Uterus (tissue), 2 donors: ENCODE data around the gene STK39.

Experiments
- CTCF ChIP-seq, 4 experiments: fragments of 200-600 bp in 2 of 4; fragments of 450-650 bp in 2 of 4; sonication (generic) in 2 of 4; IDR thresholded peaks; one replicate each; pipeline ENCODE4 v1.5.1; 2016 to 2019; ENCODE audit warnings: antibody characterized with exemption in 4 of 4, mild to moderate bottlenecking in 2 of 4, moderate library complexity in 1 of 4
- POLR2A ChIP-seq, 2 donors: fragments of 450-650 bp; IDR thresholded peaks; one replicate each; pipeline ENCODE4 v1.6.1; 2016; ENCODE audit warnings: antibody characterized with exemption in 2 of 2, mild to moderate bottlenecking in 1 of 2, moderate library complexity in 1 of 2

- TF ChIP-seq CTCF (IDR thresholded peaks at IDR 0.05): no peak
- TF ChIP-seq POLR2A (IDR thresholded peaks at IDR 0.05): no peak
Measured at GRCh38 chr2:168220965-168221819, 26.2 kb downstream of the STK39 start.
